Endothelial cell of hepatic sinusoid (primary cell): ENCODE results near the gene SNAI3.

Source experiments
- in situ Hi-C: cut with HindIII; loops from 2 replicates; pipeline ENCODE4 v1.10.0; 2017; ENCODE audit warnings: low sequenced_read_pairs

The SNAI3 gene

GRCh38 chr16:88686439-88687253 is at the start of gene SNAI3:
Gene SNAI3, minus strand, starts transcription at chr16:88686507. Its CDS starts 101 bp downstream, at chr16:88686406.
- in situ Hi-C loops, result no loop called here

DNA sequence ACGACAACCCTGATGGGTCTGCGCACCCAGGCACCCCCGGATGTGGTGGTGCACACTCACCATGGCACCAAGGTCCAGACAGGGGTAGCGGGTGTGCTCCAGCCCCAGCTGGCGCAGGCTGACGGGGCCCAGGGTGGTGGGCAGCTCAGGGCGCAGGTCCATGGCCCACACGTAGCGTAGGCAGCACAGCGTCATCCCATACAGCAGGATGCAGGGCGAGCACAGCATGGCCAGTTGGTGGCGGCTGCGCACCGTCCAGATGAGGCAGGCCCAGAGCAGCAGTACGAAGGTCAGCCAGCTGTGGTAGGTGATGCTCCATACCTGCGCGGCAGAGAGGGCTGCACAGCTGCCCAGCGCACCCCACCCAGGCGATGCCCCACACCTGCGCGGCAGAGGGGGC is 49.8 kb upstream of the SNAI3 start:
- in situ Hi-C loops, result no loop called here

- in situ Hi-C loops, result no loop called here
Observed at GRCh38 chr16:88735616-88736015, 49.3 kb upstream of the SNAI3 start.

DNA sequence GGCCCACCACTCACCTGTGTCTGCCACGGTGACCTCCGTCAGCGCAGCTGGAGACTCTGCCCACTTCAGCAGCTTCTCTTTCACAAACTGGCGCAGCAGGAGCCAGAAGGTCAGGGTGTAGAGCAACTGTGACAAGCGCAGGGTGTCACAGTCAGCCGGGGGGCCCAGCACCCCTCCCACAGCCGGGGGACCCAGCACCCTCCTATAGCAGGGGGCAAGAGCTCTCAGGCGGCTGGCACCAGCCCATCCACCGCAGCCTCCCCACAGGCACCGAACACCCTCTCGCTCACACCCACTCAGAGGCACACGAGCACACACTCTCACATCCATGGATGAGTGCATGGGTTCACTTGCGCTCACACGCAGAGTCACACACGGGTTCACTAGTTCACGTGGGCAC is 48.8 kb upstream of the SNAI3 start:
- in situ Hi-C loops, result no loop called here

DNA sequence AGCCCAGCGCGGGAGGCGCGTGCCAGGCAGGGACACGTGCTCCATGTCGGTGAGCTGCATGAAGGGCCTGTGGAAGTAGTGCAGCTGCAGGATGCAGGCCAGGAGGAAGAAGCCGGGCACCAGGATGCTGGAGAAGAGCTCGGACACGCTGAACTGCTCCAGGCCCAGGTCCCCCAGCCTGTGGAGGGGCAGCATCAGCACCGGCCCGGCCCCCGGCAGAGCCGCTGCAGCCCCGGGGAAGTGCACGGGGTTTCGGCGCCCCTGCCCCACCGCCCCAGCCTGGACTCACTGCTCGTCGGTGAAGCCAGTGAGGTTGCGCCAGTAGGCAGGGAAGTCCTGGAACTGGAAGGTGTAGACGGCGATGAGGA is 48.0 kb upstream of the SNAI3 start:
- in situ Hi-C loops, result no loop called here

DNA sequence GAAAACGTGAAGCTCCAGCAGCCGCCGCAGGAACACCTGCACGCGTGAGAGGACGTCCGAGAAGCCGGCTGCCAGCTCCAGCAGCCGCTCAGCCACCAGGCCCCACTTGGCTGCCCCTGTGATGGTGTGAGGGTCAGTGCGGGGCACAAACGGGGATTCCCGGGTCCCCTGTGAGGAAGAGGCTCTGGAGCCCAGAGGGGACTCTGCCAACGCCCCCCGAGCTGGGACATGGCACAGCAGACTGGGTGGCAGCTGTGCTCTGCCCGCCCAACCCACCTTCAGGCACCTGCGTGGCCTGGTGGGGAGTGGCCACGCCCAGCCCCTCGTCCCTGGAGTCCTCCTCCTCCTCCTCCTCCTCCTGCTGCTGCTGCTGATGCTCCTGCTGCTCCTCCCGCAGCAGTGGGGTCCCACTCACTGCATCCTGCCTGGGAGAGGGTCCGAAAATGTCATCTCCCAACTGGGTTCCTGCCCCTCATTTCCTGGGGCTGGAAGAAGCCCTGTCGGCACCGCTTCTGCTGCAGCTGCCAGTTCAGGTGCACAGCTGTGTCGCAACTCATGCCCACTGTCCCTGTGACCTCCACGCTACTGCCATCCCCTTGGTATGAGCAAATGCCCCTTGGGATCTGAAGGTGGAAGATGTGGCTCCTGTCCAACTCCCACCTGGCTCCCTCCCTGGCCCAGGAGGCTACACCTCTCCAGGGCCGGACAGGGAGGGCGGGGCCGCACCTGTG is 47.5 kb upstream of the SNAI3 start:
- in situ Hi-C loops, result no loop called here

GRCh38 chr16:88732961-88733294 is 46.6 kb upstream of the SNAI3 start:
- in situ Hi-C loops, result no loop called here

GRCh38 chr16:88732172-88732960 is 46.1 kb upstream of the SNAI3 start:
- in situ Hi-C loops, result no loop called here

DNA sequence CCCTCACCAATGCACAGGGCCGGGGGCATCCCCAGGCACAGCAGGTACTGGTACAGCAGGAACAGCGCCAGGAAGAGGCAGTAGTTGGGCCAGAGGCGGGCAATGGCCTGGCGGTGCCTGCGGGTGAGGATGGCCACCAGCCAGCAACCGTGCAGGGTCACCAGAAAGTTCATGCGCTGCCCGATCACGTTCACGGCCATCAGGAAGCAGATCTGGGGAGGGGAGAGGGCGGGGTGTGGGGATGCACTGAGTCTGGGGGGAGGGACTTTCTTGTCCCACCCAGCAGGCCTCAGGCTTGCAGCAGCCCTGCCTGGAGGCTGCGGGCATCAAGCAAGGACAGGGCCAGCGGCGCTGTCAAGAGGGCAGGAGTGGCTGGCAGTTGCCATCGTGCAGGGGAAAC is 45.4 kb upstream of the SNAI3 start:
- in situ Hi-C loops, result no loop called here

GRCh38 chr16:88730632-88731607 is 44.6 kb upstream of the SNAI3 start:
- in situ Hi-C loops, result no loop called here

DNA sequence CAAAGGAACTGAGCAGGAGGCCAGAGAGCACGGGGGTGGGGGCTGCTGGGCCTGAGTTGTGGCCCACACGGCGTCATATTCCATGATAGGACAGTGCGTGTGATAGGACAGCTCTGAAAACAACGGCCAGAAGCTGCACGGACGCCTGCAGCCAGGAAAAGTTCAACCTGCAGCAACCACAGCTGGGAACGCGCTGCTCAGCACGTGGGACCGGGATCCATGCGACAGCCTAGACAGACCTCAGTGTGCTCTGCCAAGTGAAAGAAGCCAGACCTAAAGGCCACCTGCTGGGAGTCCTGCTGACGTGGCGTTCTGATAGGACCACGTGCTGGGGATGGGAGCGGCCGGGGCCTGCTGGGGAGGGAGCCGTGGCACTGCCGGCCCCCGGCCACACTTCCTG is 41.6 kb upstream of the SNAI3 start:
- in situ Hi-C loops, result no loop called here

DNA sequence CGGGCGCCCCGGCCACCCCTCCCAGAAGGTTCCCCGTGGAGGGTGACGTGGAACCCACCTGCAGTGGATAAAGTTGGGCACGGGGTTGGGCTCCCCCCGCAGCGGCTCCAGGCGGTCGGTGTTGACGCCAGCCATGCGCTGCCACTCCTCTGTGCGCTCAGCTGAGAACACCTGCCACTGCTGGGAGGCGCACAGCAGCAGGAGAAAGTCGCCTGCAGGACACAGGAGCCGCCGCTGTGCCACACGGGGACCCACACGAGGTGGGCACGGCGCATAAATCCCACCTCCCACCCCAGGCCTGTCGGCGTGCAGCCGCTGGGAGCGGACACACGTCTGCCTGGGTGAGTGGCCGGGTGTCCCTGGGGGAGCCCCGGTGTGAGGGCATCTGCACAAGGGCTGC is 40.7 kb upstream of the SNAI3 start:
- in situ Hi-C loops, result no loop called here

DNA sequence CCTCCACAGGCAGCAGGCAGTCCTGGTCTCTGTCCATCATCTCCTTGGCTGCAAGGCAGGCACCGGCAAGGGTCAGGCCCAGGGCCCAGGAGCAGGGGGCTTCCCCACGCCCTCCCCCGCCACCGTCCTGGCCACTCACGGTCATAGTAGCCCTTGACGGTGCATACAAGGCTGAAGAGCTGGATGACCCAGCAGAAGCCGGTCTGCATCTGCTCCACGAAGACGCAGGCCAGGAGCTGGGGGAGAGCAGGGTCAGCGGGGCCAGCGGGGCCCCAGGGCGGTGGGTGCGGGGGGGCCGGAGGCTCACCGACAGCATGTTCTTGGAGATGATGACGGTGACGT is 40.1 kb upstream of the SNAI3 start:
- in situ Hi-C loops, result no loop called here

GRCh38 chr16:88725609-88726407 is 39.5 kb upstream of the SNAI3 start:
- in situ Hi-C loops, result no loop called here

DNA sequence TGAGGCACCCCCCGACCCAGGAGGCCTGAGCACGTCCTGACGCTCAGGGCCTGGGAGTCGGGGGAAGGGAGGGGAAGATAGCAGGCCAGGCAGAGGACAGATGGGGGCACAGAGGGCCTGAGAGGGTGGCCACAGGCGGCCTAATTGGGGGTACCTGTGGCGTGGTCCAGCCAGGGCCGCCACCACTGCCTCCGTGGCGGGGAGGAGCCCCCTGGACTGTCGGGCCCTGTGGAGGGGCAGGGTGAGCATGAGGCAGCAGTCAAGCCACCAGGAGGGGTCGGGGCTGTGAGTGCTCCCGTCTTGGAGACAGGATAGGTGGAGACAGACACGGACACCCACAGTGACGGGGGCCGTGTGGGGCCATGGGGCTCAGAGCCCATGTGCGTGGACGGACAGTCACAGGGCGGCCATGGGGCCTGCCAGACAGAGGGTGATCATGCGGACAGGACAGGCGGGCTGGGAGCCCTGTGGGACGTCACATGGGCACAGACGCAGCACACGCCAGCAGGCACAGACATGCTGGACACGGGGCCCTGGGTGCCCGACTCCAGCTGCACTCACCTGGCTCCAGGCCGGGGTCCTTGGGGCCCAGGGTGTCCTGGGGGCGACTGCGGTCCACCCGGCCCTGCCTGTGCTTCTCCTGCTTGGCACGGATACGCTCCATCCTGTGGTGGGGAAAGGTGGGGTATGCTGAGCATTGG is 38.7 kb upstream of the SNAI3 start:
- in situ Hi-C loops, result no loop called here

GRCh38 chr16:88723911-88724310 is 37.6 kb upstream of the SNAI3 start:
- in situ Hi-C loops, result no loop called here

DNA sequence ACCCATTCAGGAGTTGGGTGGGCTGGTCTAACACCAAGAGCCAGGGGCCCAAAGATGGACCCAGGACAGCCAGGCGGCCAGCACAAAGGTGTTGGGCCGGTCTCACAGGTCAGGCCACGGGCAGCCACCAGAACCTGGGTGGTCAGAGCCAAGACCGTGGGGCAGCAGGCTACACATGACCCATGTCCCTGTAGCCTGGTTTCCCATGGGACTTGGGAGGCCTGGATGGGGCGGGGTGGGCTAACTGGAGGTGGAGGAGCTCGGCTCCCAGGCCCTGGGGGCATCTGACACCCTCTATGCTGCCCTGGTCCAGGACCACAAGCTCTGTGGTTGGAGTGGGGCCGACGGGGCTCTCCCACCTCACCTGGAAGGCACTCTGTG is 37.2 kb upstream of the SNAI3 start:
- in situ Hi-C loops, result no loop called here

DNA sequence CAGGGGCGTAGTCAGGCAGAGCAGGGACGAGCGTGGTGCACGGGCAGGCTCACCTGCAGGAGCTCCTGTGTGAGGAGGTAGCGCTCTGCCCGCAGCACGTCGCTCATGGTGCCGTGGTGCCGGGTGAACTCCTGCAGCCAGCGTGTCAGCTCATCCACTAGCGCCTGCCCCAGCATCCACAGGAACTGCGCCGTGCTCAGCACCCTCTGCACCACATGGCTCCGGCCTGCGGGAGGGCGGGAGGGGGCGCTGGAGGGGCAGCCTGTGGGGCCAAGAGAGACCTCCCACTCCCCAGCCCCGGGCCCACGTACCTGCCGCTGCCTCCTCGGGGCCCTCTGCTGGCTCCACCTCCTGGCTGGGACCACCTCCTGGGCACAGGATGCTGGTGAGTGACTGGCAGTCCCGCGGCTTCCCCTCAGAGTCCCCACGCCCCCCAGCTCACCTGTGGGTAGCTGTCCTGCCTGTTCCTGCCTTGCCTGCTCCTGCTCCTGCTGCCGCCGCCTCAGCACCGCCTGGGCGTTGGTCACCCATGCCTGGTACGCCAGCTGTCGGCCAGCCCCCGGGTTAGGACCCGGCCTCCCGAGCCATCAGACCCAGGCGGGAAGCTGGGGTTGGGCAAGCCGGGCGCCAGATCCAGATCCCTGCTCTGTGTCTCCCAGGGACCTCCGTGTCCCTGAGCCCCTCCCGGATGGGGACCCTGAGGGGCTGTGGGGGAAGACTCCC is 36.6 kb upstream of the SNAI3 start:
- in situ Hi-C loops, result no loop called here
